ENCODE data around the gene APLP2.
"Not testable (repeated sequence)": the region's sequence is repeated elsewhere in the genome, so short reads cannot be mapped to it uniquely, and the experiment has no call there.

DNA sequence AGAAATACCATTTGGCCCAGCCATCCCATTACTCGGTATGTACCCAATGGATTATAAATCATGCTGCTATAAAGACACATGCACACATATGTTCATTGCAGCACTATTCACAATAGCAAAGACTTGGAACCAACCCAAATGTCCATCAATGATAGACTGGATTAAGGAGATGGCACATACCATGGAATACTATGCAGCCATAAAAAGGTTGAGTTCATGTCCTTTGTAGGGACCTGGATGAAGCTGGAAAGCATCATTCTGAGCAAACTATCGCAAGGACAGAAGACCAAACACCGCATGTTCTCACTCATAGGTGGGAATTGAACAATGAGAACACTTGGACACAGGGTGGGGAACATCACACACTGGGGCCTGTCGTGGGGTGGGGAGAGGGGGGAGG, 39.0 kb downstream of the APLP2 start:
- TF ChIP-seq, protein P1, sequence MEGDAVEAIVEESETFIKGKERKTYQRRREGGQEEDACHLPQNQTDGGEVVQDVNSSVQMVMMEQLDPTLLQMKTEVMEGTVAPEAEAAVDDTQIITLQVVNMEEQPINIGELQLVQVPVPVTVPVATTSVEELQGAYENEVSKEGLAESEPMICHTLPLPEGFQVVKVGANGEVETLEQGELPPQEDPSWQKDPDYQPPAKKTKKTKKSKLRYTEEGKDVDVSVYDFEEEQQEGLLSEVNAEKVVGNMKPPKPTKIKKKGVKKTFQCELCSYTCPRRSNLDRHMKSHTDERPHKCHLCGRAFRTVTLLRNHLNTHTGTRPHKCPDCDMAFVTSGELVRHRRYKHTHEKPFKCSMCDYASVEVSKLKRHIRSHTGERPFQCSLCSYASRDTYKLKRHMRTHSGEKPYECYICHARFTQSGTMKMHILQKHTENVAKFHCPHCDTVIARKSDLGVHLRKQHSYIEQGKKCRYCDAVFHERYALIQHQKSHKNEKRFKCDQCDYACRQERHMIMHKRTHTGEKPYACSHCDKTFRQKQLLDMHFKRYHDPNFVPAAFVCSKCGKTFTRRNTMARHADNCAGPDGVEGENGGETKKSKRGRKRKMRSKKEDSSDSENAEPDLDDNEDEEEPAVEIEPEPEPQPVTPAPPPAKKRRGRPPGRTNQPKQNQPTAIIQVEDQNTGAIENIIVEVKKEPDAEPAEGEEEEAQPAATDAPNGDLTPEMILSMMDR (IDR thresholded peaks at IDR 0.05): not testable (repeated sequence)
- not testable (repeated sequence) for TF ChIP-seq SP1 (CRISPR knock-in tag; conservative IDR thresholded peaks at IDR 0.05)

All from WTC11 (cell line).